Parathyroid adenoma (tissue), 2 donors: ENCODE results near the gene PCK1.

Source experiments
- H2AFZ ChIP-seq: fragments of 300-600 bp; sonication (generic); one replicate; pipeline ENCODE4 v1.7.0; 2017; ENCODE audit warnings: antibody characterized with exemption, mild to moderate bottlenecking
- H3K27ac ChIP-seq: fragments of 300-600 bp; sonication (generic); one replicate; pipeline ENCODE4 v1.7.0; 2017
- H3K27me3 ChIP-seq: fragments of 300-600 bp; sonication (generic); one replicate; pipeline ENCODE4 v1.7.0; 2017; ENCODE audit warnings: low read length; ENCODE audit not compliant: control insufficient read depth, insufficient read depth
- H3K36me3 ChIP-seq: fragments of 300-600 bp; sonication (generic); one replicate; pipeline ENCODE4 v1.7.0; 2017; ENCODE audit warnings: low read length; ENCODE audit not compliant: control insufficient read depth, insufficient read depth
- H3K4me1 ChIP-seq: fragments of 300-600 bp; sonication (generic); one replicate; pipeline ENCODE4 v1.7.0; 2017; ENCODE audit warnings: control low read depth
- H3K4me2 ChIP-seq: fragments of 300-600 bp; sonication (generic); one replicate; pipeline ENCODE4 v1.7.0; 2017; ENCODE audit warnings: low read length
- H3K4me3 ChIP-seq: fragments of 300-600 bp; sonication (generic); one replicate; pipeline ENCODE4 v1.7.0; 2017; ENCODE audit warnings: low read depth, low read length
- H3K79me2 ChIP-seq: fragments of 300-600 bp; sonication (generic); one replicate; pipeline ENCODE4 v1.7.0; 2017; ENCODE audit warnings: control low read depth
- H3K9ac ChIP-seq: fragments of 300-600 bp; sonication (generic); one replicate; pipeline ENCODE4 v1.7.0; 2017; ENCODE audit warnings: mild to moderate bottlenecking
- H3K9me3 ChIP-seq: fragments of 300-600 bp; sonication (generic); one replicate; pipeline ENCODE4 v1.7.0; 2017; ENCODE audit warnings: low read length; ENCODE audit not compliant: control insufficient read depth
- CTCF ChIP-seq: fragments of 300-600 bp; sonication (generic); IDR thresholded peaks from one replicate; pipeline ENCODE4 v1.7.0; 2017; ENCODE audit warnings: antibody characterized with exemption, mild to moderate bottlenecking
- donor health status: primary hyperparathyroidism.

Gene PCK1

GRCh38 chr20:57583289-57584257 is 22.7 kb downstream of the PCK1 start:
- no peaks in the 10 kb centered on the region for H3K27me3 ChIP-seq
- no peaks in the 10 kb centered on the region for H3K36me3 ChIP-seq
- H3K4me2 ChIP-seq = no peak overlapping the region
- H3K4me3 ChIP-seq = no peak overlapping the region
- peak overlapping the region; percentile 66 for H3K27ac ChIP-seq
- no peak overlapping the region for H2AFZ ChIP-seq
- no peaks in the 10 kb centered on the region for H3K79me2 ChIP-seq
- H3K9ac ChIP-seq = no peak overlapping the region
- H3K4me1 ChIP-seq = no peaks in the 10 kb centered on the region
- TF ChIP-seq CTCF = no peak
- H3K9me3 ChIP-seq = no peaks in the 10 kb centered on the region

GRCh38 chr20:57584768-57585461 is 24.0 kb downstream of the PCK1 start:
- TF ChIP-seq CTCF = no peak
- no peak overlapping the region for H3K4me2 ChIP-seq
- H3K9me3 ChIP-seq = no peaks in the 10 kb centered on the region
- no peaks in the 10 kb centered on the region for H3K4me1 ChIP-seq
- H3K27me3 ChIP-seq = no peaks in the 10 kb centered on the region
- H3K9ac ChIP-seq = no peak overlapping the region
- H3K4me3 ChIP-seq = no peak overlapping the region
- H3K36me3 ChIP-seq = no peaks in the 10 kb centered on the region
- H3K27ac ChIP-seq = no peak overlapping the region
- H3K79me2 ChIP-seq = no peaks in the 10 kb centered on the region
- H2AFZ ChIP-seq = no peak overlapping the region

- no peak overlapping the region for H3K9ac ChIP-seq
- H3K4me3 ChIP-seq = no peak overlapping the region
- H2AFZ ChIP-seq = no peak overlapping the region
- H3K27ac ChIP-seq = no peak overlapping the region
- H3K4me2 ChIP-seq = no peak overlapping the region
- no peaks in the 10 kb centered on the region for H3K9me3 ChIP-seq
- no peak for TF ChIP-seq CTCF
- no peaks in the 10 kb centered on the region for H3K79me2 ChIP-seq
- no peaks in the 10 kb centered on the region for H3K27me3 ChIP-seq
- no peaks in the 10 kb centered on the region for H3K36me3 ChIP-seq
- H3K4me1 ChIP-seq = no peaks in the 10 kb centered on the region
Observed at GRCh38 chr20:57585466-57586213, 24.7 kb downstream of the PCK1 start.

- H3K4me3 ChIP-seq = no peak overlapping the region
- no peak overlapping the region for H3K27ac ChIP-seq
- H3K9ac ChIP-seq = no peak overlapping the region
- no peaks in the 10 kb centered on the region for H3K27me3 ChIP-seq
- no peaks in the 10 kb centered on the region for H3K9me3 ChIP-seq
- H3K4me2 ChIP-seq = no peak overlapping the region
- no peak overlapping the region for H2AFZ ChIP-seq
- H3K4me1 ChIP-seq = no peaks in the 10 kb centered on the region
- TF ChIP-seq CTCF = no peak
- H3K79me2 ChIP-seq = no peaks in the 10 kb centered on the region
- H3K36me3 ChIP-seq = no peaks in the 10 kb centered on the region
Observed at GRCh38 chr20:57586370-57586793, 25.5 kb downstream of the PCK1 start.
